Activated gamma-delta T cell treated with Interleukin-2 at 50 U/mL for 16 hours (primary cell): ENCODE measurements around the gene PRAMEF11.
"Not testable (repeated sequence)": the region's sequence is repeated elsewhere in the genome, so short reads cannot be mapped to it uniquely, and the experiment has no call there.

ENCODE experiments used
- DNase-seq: peaks from one replicate; pipeline ENCODE4 v3.0.0-alpha.2; 2020

PRAMEF11 gene

GRCh38 chr1:12831310-12831709 is at the start of gene PRAMEF11:
Gene PRAMEF11, minus strand, starts transcription at chr1:12831410. Its CDS starts 2,621 bp downstream, at chr1:12828789.
- DNase-seq, result not testable (repeated sequence)

- not testable (repeated sequence) for DNase-seq
Observed at GRCh38 chr1:12878453-12878852, 47.2 kb upstream of the PRAMEF11 start.

GRCh38 chr1:12863131-12863880 is 32.1 kb upstream of the PRAMEF11 start:
- not testable (repeated sequence) for DNase-seq

- DNase-seq, result not testable (repeated sequence)
Observed at GRCh38 chr1:12856786-12857185, 25.6 kb upstream of the PRAMEF11 start, which contains the start of gene PRAMEF2. Gene PRAMEF2, plus strand, starts transcription at chr1:12857086. Its CDS starts 1,924 bp downstream, at chr1:12859010.

- no peak for DNase-seq
Observed at GRCh38 chr1:12851779-12852178, 20.6 kb upstream of the PRAMEF11 start.

- DNase-seq, result not testable (repeated sequence)
Observed at GRCh38 chr1:12848620-12849019, 17.4 kb upstream of the PRAMEF11 start, which contains the start of gene HNRNPCL1. Gene HNRNPCL1, minus strand, starts transcription at chr1:12848720. Its CDS starts 431 bp downstream, at chr1:12848289.

- not testable (repeated sequence) for DNase-seq
Observed at GRCh38 chr1:12833251-12833650, 2.0 kb upstream of the PRAMEF11 start.

- DNase-seq, result not testable (repeated sequence)
Observed at GRCh38 chr1:12819061-12819460, 12.1 kb downstream of the PRAMEF11 start.

- no peak for DNase-seq
Observed at GRCh38 chr1:12811409-12811784, 19.8 kb downstream of the PRAMEF11 start.

GRCh38 chr1:12810691-12811408 is 20.4 kb downstream of the PRAMEF11 start:
- no peak for DNase-seq

GRCh38 chr1:12809933-12810332 is 21.3 kb downstream of the PRAMEF11 start:
- DNase-seq, result no peak

GRCh38 chr1:12799730-12800129 is 31.5 kb downstream of the PRAMEF11 start:
- DNase-seq, result no peak

- DNase-seq, result no peak
Observed at GRCh38 chr1:12798911-12799310, 32.3 kb downstream of the PRAMEF11 start.

- DNase-seq, result not testable (repeated sequence)
Observed at GRCh38 chr1:12791097-12791496, 40.1 kb downstream of the PRAMEF11 start, which contains the start of gene PRAMEF1. Gene PRAMEF1, plus strand, starts transcription at chr1:12791397. Its CDS starts 1,831 bp downstream, at chr1:12793228.

GRCh38 chr1:12784729-12785128 is 46.5 kb downstream of the PRAMEF11 start:
- not testable (repeated sequence) for DNase-seq

- DNase-seq, result not testable (repeated sequence)
Observed at GRCh38 chr1:12783783-12784182, 47.4 kb downstream of the PRAMEF11 start.

- not testable (repeated sequence) for DNase-seq
Observed at GRCh38 chr1:12781488-12781887, 49.7 kb downstream of the PRAMEF11 start.

GRCh38 chr1:12778907-12779306 is 52.3 kb downstream of the PRAMEF11 start:
- DNase-seq, result no peak

GRCh38 chr1:12778061-12778460 is 53.1 kb downstream of the PRAMEF11 start:
- no peak for DNase-seq

GRCh38 chr1:12776801-12777557 is 54.2 kb downstream of the PRAMEF11 start:
- no peak for DNase-seq

GRCh38 chr1:12775443-12775842 is 55.8 kb downstream of the PRAMEF11 start:
- DNase-seq, result no peak

GRCh38 chr1:12774801-12775345 is 56.3 kb downstream of the PRAMEF11 start:
- DNase-seq, result no peak
